Measurements from ENCODE around the gene DNAH2.
A peak's percentile ranks its signal among the peaks of the same experiment; 100 is the strongest.

DNAH2 gene

DNA sequence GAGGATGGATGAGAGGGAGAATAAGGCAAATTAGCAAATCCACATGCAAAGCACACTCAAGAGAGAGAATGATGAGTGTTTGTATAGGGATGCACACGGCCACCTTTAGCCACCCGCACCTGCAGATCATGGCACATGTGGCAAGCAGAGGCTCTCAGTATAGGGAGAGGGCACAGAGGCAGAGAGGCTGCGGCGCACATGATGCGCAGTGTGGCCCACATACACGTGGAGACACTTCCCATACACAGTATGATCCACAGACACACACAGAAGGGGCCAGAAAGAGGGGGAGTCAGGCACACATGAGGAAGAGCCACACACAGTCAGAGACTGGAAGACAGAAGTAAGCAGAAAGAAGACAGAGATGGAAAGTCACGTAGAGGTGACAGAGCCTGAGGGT, 164.5 kb downstream of the DNAH2 start:
- DNase-seq = peak; percentile 88

DNA sequence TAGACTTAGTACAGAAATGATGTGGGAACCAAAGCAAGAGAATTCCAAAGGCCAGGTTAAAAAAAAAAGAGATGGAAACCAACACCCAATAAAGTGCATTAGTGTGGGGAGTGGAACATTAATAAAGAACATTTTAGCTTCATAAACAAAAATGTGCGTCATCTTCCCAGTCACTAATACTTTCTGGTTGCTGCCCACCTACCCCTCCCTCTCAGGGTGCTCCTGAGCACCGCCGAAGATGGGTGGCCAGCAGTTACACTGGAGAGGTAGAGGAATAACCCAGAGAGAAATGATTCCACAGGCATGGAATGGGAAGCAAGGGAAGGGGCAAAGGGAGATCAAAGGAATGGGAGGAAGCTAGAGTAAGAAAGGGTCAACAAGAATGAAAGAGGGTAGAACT, 165.1 kb downstream of the DNAH2 start:
- no peak for DNase-seq

All from NCI-H1105 treated with DMSO at 0.1 percent for 48 hours (cell line).